H9 (cell line): ENCODE measurements around the gene S100A16. TPM values are rescaled to one million over a fixed set of nuclear protein-coding genes. Genes with fewer than 3 reads are reported as not detected.
A peak's percentile ranks its signal among the peaks of the same experiment; 100 is the strongest.

Experiments used
- DNase-seq: peaks from one replicate; pipeline ENCODE4 v3.0.0-alpha.2; 2017
- H2AFZ ChIP-seq: one replicate; pipeline ENCODE4 v1.6.1; 2013; ENCODE audit warnings: mild to moderate bottlenecking, low read length, control low read depth, moderate library complexity
- H2AK5ac ChIP-seq: 2 replicates; pipeline ENCODE4 v1.6.1; 2013; ENCODE audit warnings: low read length, control low read depth, mixed read lengths; ENCODE audit not compliant: insufficient read length
- H2BK120ac ChIP-seq: one replicate; pipeline ENCODE4 v1.6.1; 2013; ENCODE audit warnings: low read depth, mild to moderate bottlenecking, low read length, control low read depth, inconsistent platforms; ENCODE audit not compliant: poor library complexity, severe bottlenecking
- H2BK12ac ChIP-seq: 2 replicates; pipeline ENCODE4 v1.6.1; 2013; ENCODE audit warnings: low read length, control low read depth, mixed read lengths, low read depth; ENCODE audit not compliant: insufficient read length
- H2BK15ac ChIP-seq: 2 replicates; pipeline ENCODE4 v1.6.1; 2013; ENCODE audit warnings: low read depth, low read length, control low read depth
- H2BK20ac ChIP-seq: one replicate; pipeline ENCODE4 v1.6.1; 2013; ENCODE audit warnings: low read depth, mild to moderate bottlenecking, low read length, control low read depth, inconsistent platforms; ENCODE audit not compliant: poor library complexity, severe bottlenecking
- H2BK5ac ChIP-seq: 2 replicates; pipeline ENCODE4 v1.6.1; 2013; ENCODE audit warnings: low read length, control low read depth, mixed read lengths; ENCODE audit not compliant: insufficient read length
- H3K14ac ChIP-seq: 2 replicates; pipeline ENCODE4 v1.6.1; 2013; ENCODE audit warnings: low read length, control low read depth; ENCODE audit not compliant: insufficient read depth
- H3K18ac ChIP-seq: 2 replicates; pipeline ENCODE4 v1.6.1; 2013; ENCODE audit warnings: low read depth, mild to moderate bottlenecking, mixed read lengths, low read length, control low read depth; ENCODE audit not compliant: insufficient read length
- H3K23ac ChIP-seq: 2 replicates; pipeline ENCODE4 v1.6.1; 2013; ENCODE audit warnings: low read length, control low read depth, mixed read lengths, low read depth; ENCODE audit not compliant: insufficient read length
- H3K23me2 ChIP-seq: 2 replicates; pipeline ENCODE4 v1.6.1; 2013; ENCODE audit warnings: low read depth, mild to moderate bottlenecking, mixed read lengths, low read length, control low read depth; ENCODE audit not compliant: insufficient read length, poor library complexity, severe bottlenecking
- H3K27ac ChIP-seq: 2 replicates; pipeline ENCODE4 v1.5.1; 2013; ENCODE audit warnings: low read length, control low read depth, mixed read lengths, low read depth; ENCODE audit not compliant: insufficient read length
- H3K27me3 ChIP-seq: 2 replicates; pipeline ENCODE4 v1.6.1; 2013; ENCODE audit warnings: low read length, control low read depth, inconsistent platforms; ENCODE audit not compliant: insufficient read depth
- H3K4ac ChIP-seq: 2 replicates; pipeline ENCODE4 v1.6.1; 2013; ENCODE audit warnings: low read depth, mild to moderate bottlenecking, control low read depth, inconsistent platforms, low read length, moderate library complexity
- H3K4me1 ChIP-seq: 2 replicates; pipeline ENCODE4 v1.6.1; 2013; ENCODE audit warnings: low read length, control low read depth, inconsistent platforms; ENCODE audit not compliant: insufficient read depth
- H3K4me2 ChIP-seq: 2 replicates; pipeline ENCODE4 v1.6.1; 2013; ENCODE audit warnings: low read length, control low read depth, mixed read lengths; ENCODE audit not compliant: insufficient read length, insufficient read depth
- H3K56ac ChIP-seq: 2 replicates; pipeline ENCODE4 v1.6.1; 2013; ENCODE audit warnings: low read depth, mild to moderate bottlenecking, mixed read lengths, low read length, control low read depth; ENCODE audit not compliant: insufficient read length
- H3K79me1 ChIP-seq: 2 replicates; pipeline ENCODE4 v1.6.1; 2013; ENCODE audit warnings: low read depth, mild to moderate bottlenecking, moderate library complexity, low read length, control low read depth, inconsistent platforms; ENCODE audit not compliant: insufficient read depth, poor library complexity, severe bottlenecking
- H3K79me2 ChIP-seq: 2 replicates; pipeline ENCODE4 v1.6.1; 2013; ENCODE audit warnings: low read length, control low read depth, inconsistent platforms; ENCODE audit not compliant: insufficient read depth
- H3K9ac ChIP-seq: 2 replicates; pipeline ENCODE4 v1.6.1; 2013; ENCODE audit warnings: low read length, control low read depth, mixed read lengths; ENCODE audit not compliant: insufficient read length; ENCODE audit errors: extremely low read depth
- H3K9me3 ChIP-seq: one replicate; pipeline ENCODE4 v1.6.1; 2013; ENCODE audit warnings: low read depth, low read length, inconsistent platforms; ENCODE audit not compliant: control insufficient read depth
- H3T11ph ChIP-seq: one replicate; pipeline ENCODE4 v1.6.1; 2013; ENCODE audit warnings: mild to moderate bottlenecking, low read length, control low read depth, inconsistent platforms
- H4K20me1 ChIP-seq: one replicate; pipeline ENCODE4 v1.6.1; 2013; ENCODE audit not compliant: control insufficient read depth, insufficient read length, insufficient read depth
- H4K5ac ChIP-seq: 2 replicates; pipeline ENCODE4 v1.6.1; 2013; ENCODE audit warnings: low read depth, mild to moderate bottlenecking, mixed read lengths, low read length, control low read depth; ENCODE audit not compliant: insufficient read length
- H4K8ac ChIP-seq: replicated peaks from 2 replicates; pipeline ENCODE4 v1.6.1; 2013; ENCODE audit warnings: low read length, control low read depth, mixed read lengths, low read depth; ENCODE audit not compliant: insufficient read length
- H4K91ac ChIP-seq: 2 replicates; pipeline ENCODE4 v1.6.1; 2013; ENCODE audit warnings: low read depth, mild to moderate bottlenecking, moderate library complexity, mixed read lengths, low read length, control low read depth; ENCODE audit not compliant: insufficient read length
- H3K27ac Mint-ChIP-seq, 3 experiments: 2 replicates in 2 of 3; 3 replicates in 1 of 3; pipeline ENCODE4 v1.8.0; 2020 to 2021; ENCODE audit warnings: mixed read lengths in 3 of 3, mild to moderate bottlenecking in 1 of 3, moderate library complexity in 1 of 3
- H3K27me3 Mint-ChIP-seq: 2 replicates; pipeline ENCODE4 v1.8.0; 2021; ENCODE audit warnings: low read depth, mild to moderate bottlenecking, moderate library complexity, mixed read lengths
- H3K36me3 Mint-ChIP-seq, 3 experiments: 2 replicates in 2 of 3; 3 replicates in 1 of 3; pipeline ENCODE4 v1.8.0; 2020 to 2021; ENCODE audit warnings: low read depth in 3 of 3, mixed read lengths in 3 of 3; ENCODE audit not compliant: insufficient read depth in 1 of 3
- H3K4me1 Mint-ChIP-seq, 2 experiments: 2 replicates each; pipeline ENCODE4 v1.8.0; 2020; ENCODE audit warnings: mixed read lengths in 2 of 2
- H3K4me3 Mint-ChIP-seq, 2 experiments: 2 replicates in 1 of 2; 3 replicates in 1 of 2; pipeline ENCODE4 v1.8.0; 2020 to 2021; ENCODE audit warnings: mild to moderate bottlenecking in 2 of 2, mixed read lengths in 2 of 2, moderate library complexity in 1 of 2
- H3K9me3 Mint-ChIP-seq, 2 experiments: 2 replicates in 1 of 2; 3 replicates in 1 of 2; pipeline ENCODE4 v1.8.0; 2020; ENCODE audit warnings: mild to moderate bottlenecking in 2 of 2, mixed read lengths in 2 of 2, moderate library complexity in 1 of 2
- CTCF ChIP-seq: fragments of 200-600 bp; sonication (generic); conservative IDR thresholded peaks from 3 replicates; pipeline ENCODE4 v1.8.0; 2021; ENCODE audit warnings: antibody characterized with exemption, mild to moderate bottlenecking
- WGBS: extraction: QIAGEN DNeasy Blood & Tissue Kit; methylation state at CpG from one replicate; pipeline ENCODE4 v1.1.7; 2013; ENCODE audit warnings: missing lambda C conversion rate, low lambda C conversion rate, mixed read lengths; ENCODE audit not compliant: insufficient read length; ENCODE audit errors: extremely low coverage; 5-methylcytosine and 5-hydroxymethylcytosine counted together
- total RNA-seq: library from RNA; stranded (reverse); gene quantifications from 2 replicates; pipeline ENCODE4 v1.2.1, GENCODE V29; 2021

Gene S100A16
- total RNA-seq, 1 experiment from 2014 or later = 8.0 TPM

DNA sequence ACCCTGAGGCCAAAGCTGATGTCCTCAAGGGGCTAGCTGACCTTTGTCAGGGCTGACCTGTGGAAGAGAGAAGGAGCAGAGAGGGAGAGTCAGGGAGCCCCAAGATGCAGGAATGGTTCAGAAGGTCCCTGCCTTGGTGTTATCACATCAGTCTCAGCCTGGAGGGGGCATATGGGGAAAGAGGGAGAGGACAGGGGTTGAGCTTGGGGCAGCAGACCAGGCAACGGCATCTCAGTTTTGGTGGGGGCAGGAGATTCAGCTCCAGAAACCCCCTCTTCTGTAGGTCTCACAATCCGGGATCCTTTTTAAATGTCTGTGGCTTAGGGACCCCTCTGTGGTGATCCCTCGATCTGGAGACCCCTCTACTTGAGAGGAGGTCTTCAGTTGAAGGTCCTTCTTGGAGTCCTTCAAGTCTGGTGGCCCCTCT, 13.6 kb upstream of the S100A16 start:
- 0 out of 2 replicates have a peak, but pooled peaks cover 4% of the 10 kb centered on the region for H3K4me1 ChIP-seq
- no peak overlapping the region for H3K9ac ChIP-seq
- H3K23me2 ChIP-seq = peaks cover 7% of the 10 kb centered on the region
- no peak overlapping the region for H3K27ac ChIP-seq
- Mint-ChIP-seq H3K4me3 (peak overlapping the region; percentile 74 to 87), H3K9me3 (no peaks in the 10 kb centered on the region; a peak in 1 of 5 replicates), H3K27ac (peak overlapping the region in 1 of 3 experiments; percentile 93; a peak in 2 of 7 replicates), H3K4me1 (peaks cover 49 to 50% of the 10 kb centered on the region in 2 experiments), H3K27me3 (0 out of 2 replicates have a peak, but pooled peaks cover 2% of the 10 kb centered on the region), H3K36me3 (peaks cover 11 to 21% (median 20%) of the 10 kb centered on the region in 3 experiments)
- H2BK120ac ChIP-seq = no peak overlapping the region
- no peak overlapping the region for H3K18ac ChIP-seq
- no peak overlapping the region for H4K8ac ChIP-seq
- DNase-seq = no peak
- H4K91ac ChIP-seq = no peak overlapping the region
- no peaks in the 10 kb centered on the region for H3K27me3 ChIP-seq
- H4K20me1 ChIP-seq = no peaks in the 10 kb centered on the region
- H3K4ac ChIP-seq = no peak overlapping the region
- no peaks in the 10 kb centered on the region for H3K79me1 ChIP-seq
- H2BK12ac ChIP-seq = no peak overlapping the region
- H3K79me2 ChIP-seq = no peaks in the 10 kb centered on the region
- no peak overlapping the region for H3K23ac ChIP-seq
- H3K9me3 ChIP-seq = no peaks in the 10 kb centered on the region
- no peak overlapping the region for H3K56ac ChIP-seq
- no peak overlapping the region for H2AFZ ChIP-seq
- no peak overlapping the region; the same call in 1 of the 2 replicates for H3K14ac ChIP-seq
- no peak overlapping the region for H3T11ph ChIP-seq
- no CpG with 5 or more reads among the region's 3 CpGs for WGBS
- no peak overlapping the region for H2AK5ac ChIP-seq
- no peak for TF ChIP-seq CTCF
- no peak overlapping the region for H2BK20ac ChIP-seq
- H3K4me2 ChIP-seq = peak overlapping the region; percentile 87
- no peak overlapping the region for H4K5ac ChIP-seq
- H2BK15ac ChIP-seq = no peak overlapping the region
- H2BK5ac ChIP-seq = no peak overlapping the region
